Measurements from ENCODE around the gene CYP4F2.
"Not testable (repeated sequence)": the region's sequence is repeated elsewhere in the genome, so short reads cannot be mapped to it uniquely, and the experiment has no call there.

Gene CYP4F2

GRCh38 chr19:15897738-15898276, at the start of gene CYP4F2:
CYP4F2 (minus strand) TSS chr19:15898074; CDS start chr19:15897611, 463 bp downstream.
- no peak for DNase-seq (ENCODE audit: low read depth in 2 of 2, low spot score in 1 of 2)

GRCh38 chr19:15945301-15945700, 47.4 kb upstream of the CYP4F2 start:
- no peak for DNase-seq (ENCODE audit: low read depth in 2 of 2, low spot score in 1 of 2)

- no peak for DNase-seq (ENCODE audit: low read depth in 2 of 2, low spot score in 1 of 2)
These were observed 46.5 kb upstream of the CYP4F2 start for GRCh38 chr19:15944401-15944800.

- DNase-seq (ENCODE audit: low read depth in 2 of 2, low spot score in 1 of 2): no peak
These were observed 39.9 kb upstream of the CYP4F2 start for GRCh38 chr19:15937771-15938170.

- no peak for DNase-seq (ENCODE audit: low read depth in 2 of 2, low spot score in 1 of 2)
These were observed 39.1 kb upstream of the CYP4F2 start for GRCh38 chr19:15936950-15937349.

GRCh38 chr19:15936173-15936572, 38.3 kb upstream of the CYP4F2 start:
- no peak for DNase-seq (ENCODE audit: low read depth in 2 of 2, low spot score in 1 of 2)

- no peak for DNase-seq (ENCODE audit: low read depth in 2 of 2, low spot score in 1 of 2)
These were observed 37.4 kb upstream of the CYP4F2 start for GRCh38 chr19:15935167-15935702.

- DNase-seq (ENCODE audit: low read depth in 2 of 2, low spot score in 1 of 2): no peak
These were observed 36.6 kb upstream of the CYP4F2 start, which contains the start of gene CYP4F11 for GRCh38 chr19:15934332-15935078. CYP4F11 (minus strand) TSS chr19:15934529; CDS start chr19:15934408, 121 bp downstream.

GRCh38 chr19:15933761-15934331, 36.0 kb upstream of the CYP4F2 start:
- DNase-seq (ENCODE audit: low read depth in 2 of 2, low spot score in 1 of 2): not testable (repeated sequence)

GRCh38 chr19:15928321-15928720, 30.4 kb upstream of the CYP4F2 start:
- DNase-seq (ENCODE audit: low read depth in 2 of 2, low spot score in 1 of 2): no peak

GRCh38 chr19:15926484-15926883, 28.6 kb upstream of the CYP4F2 start:
- DNase-seq (ENCODE audit: low read depth in 2 of 2, low spot score in 1 of 2): no peak

- DNase-seq (ENCODE audit: low read depth in 2 of 2, low spot score in 1 of 2): no peak
These were observed 25.8 kb upstream of the CYP4F2 start for GRCh38 chr19:15923702-15924101.

- no peak for DNase-seq (ENCODE audit: low read depth in 2 of 2, low spot score in 1 of 2)
These were observed 24.1 kb upstream of the CYP4F2 start for GRCh38 chr19:15922021-15922420.

GRCh38 chr19:15919243-15919642, 21.4 kb upstream of the CYP4F2 start:
- no peak for DNase-seq (ENCODE audit: low read depth in 2 of 2, low spot score in 1 of 2)

- DNase-seq (ENCODE audit: low read depth in 2 of 2, low spot score in 1 of 2): no peak
These were observed 17.2 kb upstream of the CYP4F2 start for GRCh38 chr19:15915109-15915508.

GRCh38 chr19:15913830-15914229, 16.0 kb upstream of the CYP4F2 start:
- DNase-seq (ENCODE audit: low read depth in 2 of 2, low spot score in 1 of 2): no peak

- no peak for DNase-seq (ENCODE audit: low read depth in 2 of 2, low spot score in 1 of 2)
These were observed 15.5 kb upstream of the CYP4F2 start for GRCh38 chr19:15913384-15913783.

- no peak for DNase-seq (ENCODE audit: low read depth in 2 of 2, low spot score in 1 of 2)
These were observed 13.8 kb upstream of the CYP4F2 start for GRCh38 chr19:15911599-15912235.

GRCh38 chr19:15905026-15905425, 7.2 kb upstream of the CYP4F2 start:
- DNase-seq (ENCODE audit: low read depth in 2 of 2, low spot score in 1 of 2): no peak

GRCh38 chr19:15902898-15903297, 5.0 kb upstream of the CYP4F2 start:
- not testable (repeated sequence) for DNase-seq (ENCODE audit: low read depth in 2 of 2, low spot score in 1 of 2)

GRCh38 chr19:15902254-15902653, 4.4 kb upstream of the CYP4F2 start:
- no peak for DNase-seq (ENCODE audit: low read depth in 2 of 2, low spot score in 1 of 2)

- DNase-seq (ENCODE audit: low read depth in 2 of 2, low spot score in 1 of 2): no peak
These were observed 2.6 kb upstream of the CYP4F2 start for GRCh38 chr19:15900504-15900903.
